ENCODE data around the gene CAVIN1.
"Not testable (repeated sequence)": the region's sequence is repeated elsewhere in the genome, so short reads cannot be mapped to it uniquely, and the experiment has no call there.

CAVIN1 gene, protein sequence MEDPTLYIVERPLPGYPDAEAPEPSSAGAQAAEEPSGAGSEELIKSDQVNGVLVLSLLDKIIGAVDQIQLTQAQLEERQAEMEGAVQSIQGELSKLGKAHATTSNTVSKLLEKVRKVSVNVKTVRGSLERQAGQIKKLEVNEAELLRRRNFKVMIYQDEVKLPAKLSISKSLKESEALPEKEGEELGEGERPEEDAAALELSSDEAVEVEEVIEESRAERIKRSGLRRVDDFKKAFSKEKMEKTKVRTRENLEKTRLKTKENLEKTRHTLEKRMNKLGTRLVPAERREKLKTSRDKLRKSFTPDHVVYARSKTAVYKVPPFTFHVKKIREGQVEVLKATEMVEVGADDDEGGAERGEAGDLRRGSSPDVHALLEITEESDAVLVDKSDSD

DNA sequence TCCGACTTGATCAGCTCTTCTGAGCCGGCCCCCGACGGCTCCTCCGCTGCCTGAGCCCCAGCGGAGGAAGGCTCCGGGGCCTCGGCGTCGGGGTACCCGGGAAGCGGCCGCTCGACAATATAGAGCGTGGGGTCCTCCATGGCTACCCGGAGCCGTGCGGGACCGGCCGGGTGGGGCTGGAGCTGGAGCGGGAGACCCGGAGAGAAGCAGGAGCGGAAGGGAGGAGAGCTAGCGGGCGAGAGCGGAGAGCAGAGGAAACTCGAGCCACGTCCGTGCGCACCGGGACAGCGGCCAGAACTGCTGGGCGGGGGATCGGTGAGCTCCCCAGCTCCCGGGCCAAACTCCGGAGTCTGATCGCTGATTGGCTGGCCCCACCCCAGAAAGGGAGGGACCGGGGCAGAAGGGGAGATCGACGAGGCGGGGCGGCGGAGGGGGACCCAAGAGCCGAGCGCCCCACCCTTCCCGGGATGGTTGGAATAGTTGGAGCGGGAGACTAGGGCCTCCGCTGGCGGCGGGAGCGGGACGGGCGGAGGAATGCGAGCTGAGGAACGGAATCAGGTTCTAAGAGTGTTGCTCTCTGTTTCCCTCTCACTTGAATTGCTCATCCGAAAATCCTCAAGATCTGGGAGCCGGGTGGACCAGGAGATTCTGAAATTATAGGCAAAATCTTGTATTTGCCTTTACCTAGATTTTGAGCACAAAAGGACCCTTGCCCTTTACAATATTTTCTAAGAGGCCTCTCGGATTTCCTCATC lies at the start of gene CAVIN1:
Gene CAVIN1, minus strand, starts transcription at position 299 of the 755 bp plus-strand sequence. Its CDS starts 159 bp downstream, at position 140.
- peak; percentile 6 for DNase-seq

DNA sequence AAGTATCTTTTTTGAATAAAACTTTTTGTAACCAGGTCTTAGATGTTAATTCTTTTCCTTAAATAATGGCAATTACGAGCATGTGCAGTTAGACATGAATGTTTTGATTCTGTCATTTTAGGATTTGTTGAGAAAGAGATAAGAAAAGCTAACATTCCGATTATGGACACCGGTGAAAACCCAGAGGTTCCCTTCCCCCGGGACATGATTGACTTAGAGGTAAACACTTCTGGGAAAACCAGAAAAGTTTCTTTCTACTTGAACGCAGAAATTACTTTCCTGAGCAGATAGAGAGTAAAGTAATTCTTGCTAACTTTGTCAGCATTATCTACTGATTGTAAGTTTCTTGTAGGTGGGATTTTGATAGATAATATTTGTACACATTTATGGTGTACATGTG lies 44.8 kb upstream of the CAVIN1 start:
- no peak for DNase-seq

DNA sequence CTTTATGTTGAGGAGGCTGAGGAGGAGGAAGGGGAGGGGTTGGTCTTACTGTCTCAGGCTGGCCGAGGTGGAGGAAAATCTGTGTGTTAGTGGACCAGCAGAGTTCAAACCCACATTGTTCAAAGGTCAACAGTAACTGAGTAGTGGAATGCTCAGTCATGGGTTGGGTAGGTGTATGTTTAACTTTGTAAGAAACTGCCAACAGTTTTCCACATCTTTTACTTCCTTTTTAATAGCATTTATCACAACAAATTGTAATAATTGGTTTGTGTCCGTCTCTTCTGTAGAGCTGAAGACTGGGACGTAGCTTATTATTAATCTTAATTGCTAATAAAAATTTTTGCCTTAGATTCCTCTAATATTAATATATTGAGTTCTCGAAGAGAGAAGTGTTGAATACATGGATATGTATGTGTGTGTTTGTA lies 40.9 kb upstream of the CAVIN1 start:
- DNase-seq = no peak

GRCh38 chr17:42460371-42460770 lies 37.3 kb upstream of the CAVIN1 start:
- DNase-seq = no peak

DNA sequence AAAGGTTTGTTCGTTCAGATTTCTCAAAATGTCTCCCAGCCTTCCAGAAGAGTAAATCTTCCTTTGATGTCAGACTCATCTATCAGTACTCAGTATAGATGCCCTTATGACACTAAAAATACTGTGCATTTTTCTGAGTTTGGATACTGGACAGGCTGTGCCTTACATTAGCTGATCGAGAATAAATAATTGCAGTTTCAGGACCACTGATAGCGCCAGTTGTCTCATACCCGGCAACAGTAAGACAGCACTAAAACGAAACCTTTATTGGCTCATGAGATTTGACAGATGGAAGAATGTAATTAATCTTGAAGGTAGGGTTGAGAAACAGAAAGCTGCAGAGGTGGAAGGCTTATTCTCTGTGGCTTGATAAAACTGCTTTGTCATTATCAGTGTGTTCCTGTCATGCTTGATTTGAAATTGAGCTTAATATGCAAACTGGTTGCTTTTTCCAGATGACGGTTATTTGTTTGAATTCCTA lies 36.8 kb upstream of the CAVIN1 start:
- DNase-seq = peak; percentile 15

DNA sequence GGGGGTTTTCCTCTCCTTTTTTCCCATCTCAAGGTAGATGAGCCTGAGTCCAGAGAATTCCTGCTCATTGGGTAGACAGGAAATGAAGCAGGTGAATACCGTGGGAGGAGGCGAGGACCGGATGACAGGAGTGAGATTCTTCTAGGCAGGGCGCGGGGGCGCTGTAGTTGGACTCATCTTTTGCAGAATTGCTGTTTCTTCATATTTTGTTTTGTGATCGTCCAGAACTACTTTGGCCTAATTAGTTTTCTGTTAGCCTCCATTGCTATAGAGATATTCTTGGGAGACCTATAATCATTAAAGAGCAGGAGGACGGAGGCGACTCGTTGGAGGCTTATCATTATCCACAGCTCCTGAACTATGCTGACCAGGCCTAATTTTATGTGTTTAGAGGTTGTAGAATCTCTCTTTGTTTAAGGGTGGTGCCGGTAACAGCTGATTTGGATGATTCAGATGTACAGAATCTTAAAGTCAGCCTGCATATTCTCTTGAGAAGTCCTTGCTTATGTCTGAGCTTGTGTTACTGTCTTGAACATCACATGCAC lies 36.3 kb upstream of the CAVIN1 start:
- DNase-seq = peak; percentile 33

DNA sequence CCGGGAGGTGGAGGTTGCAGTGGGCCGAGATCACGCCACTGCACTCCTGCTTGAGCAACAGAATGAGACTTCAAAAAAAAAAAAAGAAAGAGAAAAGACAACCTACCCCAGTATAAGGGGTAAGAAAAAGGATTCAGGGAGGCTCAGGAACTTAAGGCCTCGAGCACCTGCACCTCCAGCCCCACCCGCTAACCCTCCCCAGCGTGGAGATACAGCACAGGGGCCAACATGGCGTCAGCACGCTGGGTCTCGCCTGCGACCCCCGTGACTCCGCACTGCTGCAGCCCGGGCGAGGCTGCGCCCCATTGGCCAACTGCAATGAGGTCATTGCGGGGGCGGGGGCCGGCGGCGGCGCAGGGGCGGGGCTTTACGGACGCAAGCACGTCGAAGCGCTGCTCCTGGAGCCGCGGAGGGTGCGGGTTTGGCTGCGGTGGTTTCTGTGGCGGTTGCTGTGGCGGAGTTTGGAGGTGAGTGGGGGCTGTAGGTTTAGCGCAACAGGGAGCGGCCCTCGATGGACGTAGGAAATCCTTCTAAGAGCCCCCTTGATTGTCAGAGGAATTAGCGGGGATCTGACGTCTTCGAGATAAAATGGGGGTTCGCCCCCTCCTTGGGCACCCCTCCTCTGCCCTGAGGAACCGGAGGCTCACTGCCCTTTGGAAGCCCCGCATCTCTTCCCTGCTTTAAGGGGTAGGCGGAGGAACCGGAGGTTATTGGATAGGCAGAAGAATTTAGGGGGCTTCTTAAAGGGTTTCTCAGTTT lies 35.6 kb upstream of the CAVIN1 start, which contains the start of gene ATP6V0A1:
Gene ATP6V0A1, plus strand, starts transcription at position 382 of the 759 bp plus-strand sequence. CDS start 2,017 bp downstream, outside the sequence.
- DNase-seq = peak; percentile 90

DNA sequence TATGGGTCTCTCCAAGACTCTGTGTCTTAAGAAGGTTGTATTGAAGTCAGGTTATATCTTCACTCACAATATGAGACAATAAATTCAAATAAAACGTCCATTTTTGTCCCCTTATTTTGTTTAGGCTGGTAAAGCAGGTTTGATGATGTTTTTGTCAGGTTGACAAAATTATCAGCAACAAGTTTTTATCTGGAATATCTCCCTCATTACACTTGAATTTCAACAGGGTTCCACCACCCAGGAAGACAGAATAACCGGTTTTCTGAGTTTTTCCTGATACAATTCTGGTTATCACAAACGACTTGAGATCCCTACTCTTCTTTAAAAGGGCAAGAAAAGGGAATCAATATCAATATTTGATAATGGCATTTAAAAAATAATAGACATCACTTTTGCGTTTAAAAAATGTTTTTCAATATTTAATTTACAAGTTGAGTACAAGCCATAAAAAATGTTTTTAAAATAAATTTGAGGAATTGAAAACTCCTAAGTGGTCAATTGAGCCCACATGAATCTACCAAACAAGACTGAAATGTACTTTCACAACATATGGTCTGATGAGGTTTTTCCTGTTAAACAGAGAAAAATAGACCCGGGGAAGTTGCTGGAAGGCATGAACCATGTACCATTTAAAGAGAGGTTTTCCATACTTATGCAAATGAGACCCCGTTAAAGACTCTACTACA lies 34.2 kb upstream of the CAVIN1 start:
- no peak for DNase-seq

- peak; percentile 7 for DNase-seq
Observed at GRCh38 chr17:42456223-42457106, 33.4 kb upstream of the CAVIN1 start.

DNA sequence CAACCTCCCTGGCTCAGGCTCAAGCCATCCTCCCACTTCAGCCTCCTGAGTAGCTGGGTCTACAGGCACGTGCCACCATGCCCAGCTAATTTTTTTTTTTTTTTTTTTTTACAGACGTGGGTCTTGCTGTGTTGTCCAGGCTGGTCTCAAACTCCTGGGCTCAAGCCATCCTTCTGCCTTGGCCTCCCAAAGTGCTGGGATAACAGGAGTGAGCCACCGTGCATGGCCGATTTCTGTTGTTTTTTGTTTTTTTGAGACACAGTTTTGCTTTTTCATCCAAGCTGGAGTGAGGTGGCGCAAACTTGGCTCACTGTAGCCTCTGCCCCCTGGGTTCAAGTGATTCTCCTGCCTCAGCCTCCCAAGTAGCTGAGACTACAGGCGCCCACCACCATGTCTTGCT lies 31.9 kb upstream of the CAVIN1 start:
- DNase-seq = not testable (repeated sequence)

- DNase-seq = no peak
Observed at GRCh38 chr17:42453439-42453838, 30.4 kb upstream of the CAVIN1 start.

DNA sequence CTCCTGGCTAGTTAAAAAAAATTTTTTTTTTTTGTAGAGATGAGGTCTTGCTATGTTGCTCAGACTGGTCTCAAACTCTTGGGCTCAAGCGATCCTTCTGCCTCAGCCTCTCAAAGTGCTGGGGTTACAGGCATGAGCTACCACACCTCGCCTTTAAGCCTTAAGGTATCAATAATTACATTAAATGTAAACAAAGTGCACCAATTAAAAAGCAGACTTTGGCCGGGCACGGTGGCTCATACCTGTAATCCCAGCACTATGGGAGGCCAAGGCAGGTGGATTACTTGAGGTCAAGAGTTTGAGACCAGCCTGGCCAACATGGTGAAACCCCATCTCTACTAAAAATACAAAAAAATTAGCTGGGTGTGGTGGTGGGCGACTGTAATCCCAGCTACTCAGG lies 28.2 kb upstream of the CAVIN1 start:
- DNase-seq = not testable (repeated sequence)

DNA sequence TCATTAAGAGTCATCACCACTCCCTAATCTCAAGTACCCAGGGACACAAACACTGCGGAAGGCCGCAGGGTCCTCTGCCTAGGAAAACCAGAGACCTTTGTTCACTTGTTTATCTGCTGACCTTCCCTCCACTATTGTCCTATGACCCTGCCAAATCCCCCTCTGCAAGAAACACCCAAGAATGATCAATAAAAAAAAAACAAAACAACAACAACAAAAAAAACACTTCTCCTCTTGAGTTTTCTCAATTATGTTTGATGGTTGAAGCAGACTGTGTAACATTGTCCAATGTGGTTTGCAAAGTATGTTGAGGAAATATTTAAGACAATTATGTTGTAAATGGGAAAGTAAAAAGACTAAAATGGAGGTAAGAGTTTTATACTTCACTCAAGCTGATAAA lies 26.8 kb upstream of the CAVIN1 start:
- DNase-seq = not testable (repeated sequence)

DNA sequence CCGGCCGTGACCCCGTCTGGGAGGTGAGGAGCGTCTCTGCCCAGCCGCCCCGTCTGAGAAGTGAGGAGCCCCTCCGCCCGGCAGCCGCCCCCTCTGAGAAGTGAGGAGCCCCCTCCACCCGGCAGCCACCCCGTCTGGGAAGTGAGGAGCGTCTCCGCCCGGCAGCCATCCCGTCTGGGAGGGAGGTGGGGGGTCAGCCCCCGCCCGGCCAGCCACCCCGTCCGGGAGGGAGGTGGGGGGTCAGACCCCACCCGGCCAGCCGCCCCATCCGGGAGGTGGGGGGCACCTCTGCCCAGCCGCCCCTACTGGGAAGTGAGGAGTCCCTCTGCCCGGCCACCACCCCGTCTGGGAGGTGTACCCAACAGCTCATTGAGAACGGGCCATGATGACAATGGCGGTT lies 26.1 kb upstream of the CAVIN1 start:
- DNase-seq = not testable (repeated sequence)

GRCh38 chr17:42442196-42442565 lies 19.1 kb upstream of the CAVIN1 start:
- no peak for DNase-seq

- DNase-seq = no peak
Observed at GRCh38 chr17:42441371-42442195, 18.5 kb upstream of the CAVIN1 start.

DNA sequence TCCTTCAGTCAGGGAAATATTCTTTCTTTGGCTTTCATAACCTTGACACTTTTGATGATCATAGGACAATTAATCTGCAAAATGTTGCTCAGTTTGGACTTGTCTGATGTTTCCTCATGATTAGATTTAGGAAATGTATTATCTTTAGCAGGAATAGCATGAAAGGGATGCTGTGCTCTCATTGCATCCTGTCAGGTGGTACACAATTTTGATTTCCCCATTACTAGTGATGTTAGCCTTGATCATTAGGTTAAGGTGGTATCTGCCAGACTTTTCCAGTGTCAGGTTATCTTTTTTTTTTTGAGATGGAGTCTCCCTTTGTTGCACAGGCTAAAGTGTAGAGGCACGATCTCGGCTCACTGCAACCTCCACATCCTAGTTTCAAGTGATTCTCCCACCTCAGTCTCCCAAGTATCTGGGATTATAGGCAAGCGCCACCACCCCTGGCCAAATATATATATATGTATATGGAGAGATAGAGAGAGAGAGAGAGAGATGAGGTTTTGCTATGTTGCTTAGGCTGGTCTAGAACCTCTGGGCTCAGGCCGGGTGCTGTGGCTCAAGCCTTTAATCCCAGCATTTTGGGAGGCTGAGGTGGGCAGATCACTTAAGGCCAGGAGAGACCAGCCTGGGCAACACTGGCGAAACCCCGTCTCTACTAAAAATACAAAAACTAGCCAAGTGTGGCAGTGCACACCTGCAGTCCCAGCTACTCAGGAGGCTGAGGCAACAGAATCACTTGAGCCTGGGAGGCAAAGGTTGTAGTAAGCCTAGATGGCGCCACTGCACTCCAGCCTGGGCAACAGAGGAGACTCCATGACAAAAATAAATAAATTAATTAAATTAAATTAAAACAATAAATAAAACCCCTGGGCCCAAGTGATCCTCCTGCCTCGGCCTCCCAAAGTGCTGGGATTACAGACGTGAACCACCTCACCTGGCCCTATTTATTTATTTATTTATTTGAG lies 15.8 kb upstream of the CAVIN1 start:
- peak; percentile 62 for DNase-seq

DNA sequence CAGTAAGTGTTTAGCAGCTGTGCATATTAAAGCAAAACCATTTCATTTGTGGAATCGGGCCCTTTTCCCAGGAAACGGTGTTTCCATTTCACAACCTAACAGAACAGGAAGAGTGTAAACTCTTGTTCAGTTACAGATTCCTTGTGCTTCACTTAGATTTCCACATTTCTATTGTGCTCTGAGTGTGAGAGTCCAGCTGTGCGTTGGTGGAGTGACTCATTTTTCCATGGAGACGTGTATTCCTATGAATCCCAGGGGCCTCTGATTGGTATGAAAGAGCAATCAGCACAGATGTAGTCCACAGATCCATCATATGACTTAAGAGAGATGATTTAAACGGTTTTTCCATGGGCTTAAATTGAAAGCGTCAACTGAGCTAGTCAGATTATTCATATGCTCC lies 13.3 kb upstream of the CAVIN1 start:
- no peak for DNase-seq

- DNase-seq = no peak
Observed at GRCh38 chr17:42431758-42432161, 8.7 kb upstream of the CAVIN1 start.
